Neural cell (in vitro differentiated cells): ENCODE data around the gene ELMO1. TPM values are rescaled to one million over a fixed set of nuclear protein-coding genes. Genes with fewer than 3 reads are reported as not detected.

Source experiments
- H2AFZ ChIP-seq: fragments of 200-600, 300-800 bp; sonication (generic), shearing (Covaris generic); 2 replicates; pipeline ENCODE4 v1.6.0; 2014; ENCODE audit warnings: low read depth, mild to moderate bottlenecking, antibody characterized with exemption, low read length, moderate library complexity
- H3F3A ChIP-seq: fragments of 200-600 bp; shearing (Covaris generic); 2 replicates; pipeline ENCODE4 v1.6.1; 2016; ENCODE audit warnings: mild to moderate bottlenecking, moderate library complexity, mixed read lengths, antibody characterized with exemption, low read length; ENCODE audit not compliant: insufficient read depth, poor library complexity, severe bottlenecking
- H3K27ac ChIP-seq: fragments of 200-600, 300-800 bp; sonication (generic), shearing (Covaris generic); 2 replicates; pipeline ENCODE4 v1.5.1; 2014; ENCODE audit warnings: mild to moderate bottlenecking, low read length, moderate library complexity
- H3K27me3 ChIP-seq: fragments of 300-800, 200-600 bp; sonication (generic), shearing (Covaris generic); 2 replicates; pipeline ENCODE4 v1.6.0; 2014; ENCODE audit warnings: mild to moderate bottlenecking, low read depth, low read length, moderate library complexity; ENCODE audit not compliant: insufficient read depth
- H3K36me3 ChIP-seq: fragments of 300-800, 200-600 bp; sonication (generic), shearing (Covaris generic); 2 replicates; pipeline ENCODE4 v1.5.1; 2014; ENCODE audit warnings: mild to moderate bottlenecking, antibody characterized with exemption, low read length, moderate library complexity; ENCODE audit not compliant: insufficient read depth
- H3K4me2 ChIP-seq: fragments of 300-800, 200-600 bp; sonication (generic), shearing (Covaris generic); 2 replicates; pipeline ENCODE4 v1.6.0; 2014; ENCODE audit warnings: mild to moderate bottlenecking, low read length
- H3K4me3 ChIP-seq: fragments of 300-800, 200-600 bp; sonication (generic), shearing (Covaris generic); 2 replicates; pipeline ENCODE4 v1.5.1; 2014; ENCODE audit warnings: mild to moderate bottlenecking, low read length, moderate library complexity
- H3K79me2 ChIP-seq: fragments of 200-600 bp; shearing (Covaris generic); replicated peaks from 2 replicates; pipeline ENCODE4 v1.6.0; 2014; ENCODE audit warnings: mild to moderate bottlenecking, low read length, moderate library complexity; ENCODE audit not compliant: insufficient read depth
- H3K9ac ChIP-seq: fragments of 300-800, 200-600 bp; sonication (generic), shearing (Covaris generic); 2 replicates; pipeline ENCODE4 v1.6.1; 2016; ENCODE audit warnings: mild to moderate bottlenecking, low read length, mixed read lengths
- H3K9me2 ChIP-seq: fragments of 200-600 bp; shearing (Covaris generic); 2 replicates; pipeline ENCODE4 v1.6.1; 2016; ENCODE audit warnings: mild to moderate bottlenecking, low read length, mixed read lengths; ENCODE audit not compliant: insufficient read depth
- H3K9me3 ChIP-seq: fragments of 200-600, 300-800 bp; sonication (generic), shearing (Covaris generic); 2 replicates; pipeline ENCODE4 v1.6.1; 2016; ENCODE audit warnings: mild to moderate bottlenecking, mixed run types, low read length, moderate library complexity, mixed read lengths
- H4K20me1 ChIP-seq: fragments of 200-600 bp; shearing (Covaris generic); 2 replicates; pipeline ENCODE4 v1.6.1; 2016; ENCODE audit warnings: mild to moderate bottlenecking, mixed run types; ENCODE audit not compliant: insufficient read depth
- CTCF ChIP-seq: fragments of 450-650 bp; IDR thresholded peaks from 2 replicates; pipeline ENCODE4 v1.5.1; 2014; ENCODE audit warnings: antibody characterized with exemption, mild to moderate bottlenecking, moderate library complexity; ENCODE audit not compliant: poor library complexity, severe bottlenecking
- EP300 ChIP-seq: fragments of 450-650 bp; conservative IDR thresholded peaks from 2 replicates; pipeline ENCODE4 v1.6.1; 2014; ENCODE audit warnings: antibody characterized with exemption, mild to moderate bottlenecking, moderate library complexity; ENCODE audit not compliant: poor library complexity, severe bottlenecking
- EZH2 ChIP-seq: fragments of 200-600, 300-800 bp; shearing (Covaris generic), sonication (generic); IDR thresholded peaks from 2 replicates; pipeline ENCODE4 v1.6.1; 2014; ENCODE audit warnings: antibody characterized with exemption, low read length, borderline replicate concordance, mild to moderate bottlenecking; ENCODE audit not compliant: insufficient read depth, poor library complexity, severe bottlenecking
- MXI1 ChIP-seq: fragments of 450-650 bp; conservative IDR thresholded peaks from 2 replicates; pipeline ENCODE4 v1.6.1; 2014; ENCODE audit warnings: antibody characterized with exemption, mild to moderate bottlenecking; ENCODE audit not compliant: poor library complexity, severe bottlenecking
- POLR2AphosphoS5 ChIP-seq: IDR thresholded peaks from 2 replicates; pipeline ENCODE4 v1.6.1; 2012
- RAD21 ChIP-seq: fragments of 450-650 bp; conservative IDR thresholded peaks from 2 replicates; pipeline ENCODE4 v1.6.1; 2014; ENCODE audit warnings: antibody characterized with exemption, mild to moderate bottlenecking, moderate library complexity
- REST ChIP-seq: IDR thresholded peaks from 2 replicates; pipeline ENCODE4 v1.6.1; 2012; ENCODE audit warnings: borderline replicate concordance
- SMC3 ChIP-seq: fragments of 450-650 bp; conservative IDR thresholded peaks from 2 replicates; pipeline ENCODE4 v1.6.1; 2014; ENCODE audit warnings: antibody characterized with exemption, mild to moderate bottlenecking, moderate library complexity; ENCODE audit not compliant: poor library complexity
- TAF1 ChIP-seq: IDR thresholded peaks from 2 replicates; pipeline ENCODE4 v1.6.1; 2012; ENCODE audit warnings: low read depth
- polyA plus RNA-seq: library from polyadenylated mRNA; depleted of rRNA; stranded (reverse); fragments of >200 nt; gene quantifications from 2 replicates; pipeline ENCODE4 v1.2.3, GENCODE V29; 2014

ELMO1 gene
- polyA plus RNA-seq, 1 donor from 2014 or later = 12.2 TPM

GRCh38 chr7:36809086-36809485 is 639.6 kb downstream of the ELMO1 start:
- Histone ChIP-seq H3K9me3 (no peaks in the 10 kb centered on the region), H4K20me1 (no peaks in the 10 kb centered on the region), H3K9me2 (no peaks in the 10 kb centered on the region), H3K9ac (no peak overlapping the region), H3K36me3 (no peaks in the 10 kb centered on the region), H3K4me3 (no peak overlapping the region), H3K27me3 (no peaks in the 10 kb centered on the region), H3K4me2 (no peak overlapping the region), H3K79me2 (no peaks in the 10 kb centered on the region), H2AFZ (no peak overlapping the region), H3F3A (no peaks in the 10 kb centered on the region), H3K27ac (no peak overlapping the region)
- TF ChIP-seq EP300 (no peak), MXI1 (no peak), REST (no peak), EZH2 (no peak), CTCF (no peak), RAD21 (no peak), TAF1 (no peak), POLR2AphosphoS5 (no peak), SMC3 (no peak)

GRCh38 chr7:36806891-36807290 is 641.8 kb downstream of the ELMO1 start:
- Histone ChIP-seq H3K9ac (no peak overlapping the region), H2AFZ (no peak overlapping the region), H4K20me1 (no peaks in the 10 kb centered on the region), H3K36me3 (no peaks in the 10 kb centered on the region), H3K9me2 (no peaks in the 10 kb centered on the region), H3K27me3 (no peaks in the 10 kb centered on the region), H3K4me2 (no peak overlapping the region), H3K27ac (no peak overlapping the region), H3F3A (no peaks in the 10 kb centered on the region), H3K79me2 (no peaks in the 10 kb centered on the region), H3K9me3 (no peaks in the 10 kb centered on the region), H3K4me3 (no peak overlapping the region)
- TF ChIP-seq REST (no peak), RAD21 (no peak), MXI1 (no peak), EP300 (no peak), TAF1 (no peak), EZH2 (no peak), CTCF (no peak)
